ENCODE measurements around the gene ZC2HC1B. TPM values are rescaled to one million over a fixed set of nuclear protein-coding genes. Genes with fewer than 3 reads are reported as not detected.

The ZC2HC1B gene
- total and polyA plus RNA-seq, 11 donors = 0.25 TPM; not detected in 10

DNA sequence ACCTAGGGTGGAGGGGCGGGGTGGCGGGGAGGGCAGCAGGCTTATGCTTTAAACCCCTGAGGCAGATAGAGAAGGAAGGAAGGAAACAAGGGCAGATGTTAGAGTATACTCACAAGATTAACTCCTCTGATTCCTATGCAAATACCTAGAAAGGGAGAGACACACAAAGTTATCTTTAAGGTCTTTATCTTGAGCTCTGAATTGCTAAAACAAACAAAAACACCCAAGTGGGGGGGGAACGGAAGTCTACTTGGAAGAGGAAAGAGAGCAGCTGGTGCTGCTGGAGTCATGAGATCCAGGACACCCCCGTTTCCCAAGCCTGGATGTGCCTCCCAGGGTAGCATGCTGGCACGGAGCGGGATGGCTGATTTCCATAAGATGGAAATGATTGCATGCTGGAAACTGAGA is 100.4 kb downstream of the ZC2HC1B start:
- peaks cover 0 to 64% (median 25%) of the 10 kb centered on the region in 12 donors for H3K4me1 ChIP-seq
- ATAC-seq (peak in 1 of 4 donors; percentile 31), DNase-seq (peak in 1 of 5 donors; percentile 26)
- 42 to 52% (median 48%) methylated on average over 6 of the region's 6 CpGs for WGBS, 4 donors
- intact Hi-C loops (cut with DNase I) = loop anchor here in 1 of 10 donors (5.0 kb wide), 1 partner anchor 48 kb away; no protein-coding TSS in a partner anchor
- no peaks in the 10 kb centered on the region for H3K27me3 ChIP-seq
- H3K9me3 ChIP-seq = no peaks in the 10 kb centered on the region
- no peak overlapping the region for H3K4me3 ChIP-seq
- TF ChIP-seq, protein P1, sequence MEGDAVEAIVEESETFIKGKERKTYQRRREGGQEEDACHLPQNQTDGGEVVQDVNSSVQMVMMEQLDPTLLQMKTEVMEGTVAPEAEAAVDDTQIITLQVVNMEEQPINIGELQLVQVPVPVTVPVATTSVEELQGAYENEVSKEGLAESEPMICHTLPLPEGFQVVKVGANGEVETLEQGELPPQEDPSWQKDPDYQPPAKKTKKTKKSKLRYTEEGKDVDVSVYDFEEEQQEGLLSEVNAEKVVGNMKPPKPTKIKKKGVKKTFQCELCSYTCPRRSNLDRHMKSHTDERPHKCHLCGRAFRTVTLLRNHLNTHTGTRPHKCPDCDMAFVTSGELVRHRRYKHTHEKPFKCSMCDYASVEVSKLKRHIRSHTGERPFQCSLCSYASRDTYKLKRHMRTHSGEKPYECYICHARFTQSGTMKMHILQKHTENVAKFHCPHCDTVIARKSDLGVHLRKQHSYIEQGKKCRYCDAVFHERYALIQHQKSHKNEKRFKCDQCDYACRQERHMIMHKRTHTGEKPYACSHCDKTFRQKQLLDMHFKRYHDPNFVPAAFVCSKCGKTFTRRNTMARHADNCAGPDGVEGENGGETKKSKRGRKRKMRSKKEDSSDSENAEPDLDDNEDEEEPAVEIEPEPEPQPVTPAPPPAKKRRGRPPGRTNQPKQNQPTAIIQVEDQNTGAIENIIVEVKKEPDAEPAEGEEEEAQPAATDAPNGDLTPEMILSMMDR (IDR thresholded peaks at IDR 0.05) = no peak
- no peak for TF ChIP-seq POLR2A (IDR thresholded peaks at IDR 0.05)
- H3K36me3 ChIP-seq = peaks cover 0 to 33% (median 0%) of the 10 kb centered on the region in 9 donors
- peak overlapping the region in 2 of 12 donors; percentile 9 to 36 for H3K27ac ChIP-seq

DNA sequence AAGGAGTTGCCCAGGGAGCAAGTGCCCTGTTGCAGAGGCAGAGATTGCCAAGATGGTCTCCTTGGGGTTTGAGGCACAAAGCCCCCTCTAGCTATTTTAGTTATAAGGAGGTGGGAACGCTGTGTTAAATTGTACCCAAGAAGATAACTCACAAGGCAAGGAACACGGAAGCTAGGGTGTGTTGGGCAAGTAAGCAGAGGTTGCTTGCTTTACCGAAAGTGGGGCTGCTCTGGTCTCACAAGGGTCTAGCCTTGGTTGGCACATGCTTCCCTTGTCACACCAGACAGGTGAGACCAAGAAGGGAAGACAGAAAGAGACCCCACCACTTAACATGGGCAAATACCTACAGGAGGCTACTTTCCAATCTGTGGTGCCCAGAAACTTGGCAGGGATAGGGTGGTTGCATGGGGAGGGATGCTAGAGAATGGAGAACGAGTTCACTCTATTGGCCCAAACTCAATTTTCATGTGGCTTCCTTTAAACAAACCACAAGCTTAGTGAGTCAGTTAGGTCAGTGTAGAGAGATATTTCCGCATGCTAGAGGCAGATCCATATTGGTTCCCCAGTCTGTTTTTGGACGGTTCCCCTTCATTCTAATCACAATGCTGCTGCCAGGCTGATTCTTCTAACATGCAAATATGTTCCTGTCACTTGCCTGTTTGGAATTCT is 101.4 kb downstream of the ZC2HC1B start:
- peak overlapping the region in 2 of 12 donors; percentile 13 to 64 for H3K27ac ChIP-seq

DNA sequence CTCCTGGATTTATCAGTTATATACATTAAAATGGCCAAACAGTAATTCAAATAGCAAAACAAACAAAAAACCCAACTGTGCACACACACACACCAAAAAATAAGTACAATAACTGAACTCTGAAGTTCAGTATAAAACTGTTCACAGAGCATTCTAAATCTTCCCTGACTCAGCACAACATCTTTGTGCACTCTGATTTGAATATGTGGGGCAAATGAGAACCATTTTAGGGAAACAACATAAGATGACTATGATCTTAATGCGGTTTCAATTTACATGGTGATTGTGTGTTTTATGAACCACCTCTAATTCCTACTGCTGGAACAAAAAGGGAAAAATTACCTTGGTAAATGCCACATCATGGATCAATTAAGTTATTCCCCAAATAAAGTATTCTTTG is 102.0 kb downstream of the ZC2HC1B start:
- no peak for ATAC-seq
- 71 to 90% (median 86%) methylated on average over 1 of the region's 1 CpG for WGBS, 4 donors
- no peak overlapping the region for H3K4me3 ChIP-seq

More for the DNA sequence above, 101.4 kb downstream of the ZC2HC1B start:
- TF ChIP-seq, protein P1 (IDR thresholded peaks at IDR 0.05) = no peak
- no peak for TF ChIP-seq POLR2A (IDR thresholded peaks at IDR 0.05)
- Histone ChIP-seq H3K9me3 (no peaks in the 10 kb centered on the region), H3K27me3 (no peaks in the 10 kb centered on the region), H3K4me3 (no peak overlapping the region), H3K4me1 (peaks cover 0 to 67% (median 25%) of the 10 kb centered on the region in 12 donors), H3K36me3 (peaks cover 0 to 23% (median 0%) of the 10 kb centered on the region in 9 donors)
- DNase-seq (no peak), ATAC-seq (peak in 1 of 4 donors; percentile 31)
- intact Hi-C loops (cut with DNase I) = no loop called here
- WGBS, 4 donors = 69 to 75% (median 75%) methylated on average over 6 of the region's 6 CpGs

More for the DNA sequence above, 102.0 kb downstream of the ZC2HC1B start:
- H3K4me1 ChIP-seq = peaks cover 0 to 74% (median 25%) of the 10 kb centered on the region in 12 donors
- no peaks in the 10 kb centered on the region for H3K9me3 ChIP-seq
- TF ChIP-seq, protein P1 (IDR thresholded peaks at IDR 0.05) = no peak
- no peak for TF ChIP-seq POLR2A (IDR thresholded peaks at IDR 0.05)
- H3K36me3 ChIP-seq = peaks cover 0 to 23% (median 0%) of the 10 kb centered on the region in 9 donors
- no peak for DNase-seq
- intact Hi-C loops (cut with DNase I) = no loop called here
- peak overlapping the region in 1 of 12 donors; percentile 64 for H3K27ac ChIP-seq
- H3K27me3 ChIP-seq = no peaks in the 10 kb centered on the region
